ENCODE data around the gene TWF2. TPM values are rescaled to one million over a fixed set of nuclear protein-coding genes. Genes with fewer than 3 reads are reported as not detected.
A peak's percentile ranks its signal among the peaks of the same experiment; 100 is the strongest.

Gene TWF2
- polyA plus RNA-seq, 3 donors, result 141 to 199 (median 176) TPM

DNA sequence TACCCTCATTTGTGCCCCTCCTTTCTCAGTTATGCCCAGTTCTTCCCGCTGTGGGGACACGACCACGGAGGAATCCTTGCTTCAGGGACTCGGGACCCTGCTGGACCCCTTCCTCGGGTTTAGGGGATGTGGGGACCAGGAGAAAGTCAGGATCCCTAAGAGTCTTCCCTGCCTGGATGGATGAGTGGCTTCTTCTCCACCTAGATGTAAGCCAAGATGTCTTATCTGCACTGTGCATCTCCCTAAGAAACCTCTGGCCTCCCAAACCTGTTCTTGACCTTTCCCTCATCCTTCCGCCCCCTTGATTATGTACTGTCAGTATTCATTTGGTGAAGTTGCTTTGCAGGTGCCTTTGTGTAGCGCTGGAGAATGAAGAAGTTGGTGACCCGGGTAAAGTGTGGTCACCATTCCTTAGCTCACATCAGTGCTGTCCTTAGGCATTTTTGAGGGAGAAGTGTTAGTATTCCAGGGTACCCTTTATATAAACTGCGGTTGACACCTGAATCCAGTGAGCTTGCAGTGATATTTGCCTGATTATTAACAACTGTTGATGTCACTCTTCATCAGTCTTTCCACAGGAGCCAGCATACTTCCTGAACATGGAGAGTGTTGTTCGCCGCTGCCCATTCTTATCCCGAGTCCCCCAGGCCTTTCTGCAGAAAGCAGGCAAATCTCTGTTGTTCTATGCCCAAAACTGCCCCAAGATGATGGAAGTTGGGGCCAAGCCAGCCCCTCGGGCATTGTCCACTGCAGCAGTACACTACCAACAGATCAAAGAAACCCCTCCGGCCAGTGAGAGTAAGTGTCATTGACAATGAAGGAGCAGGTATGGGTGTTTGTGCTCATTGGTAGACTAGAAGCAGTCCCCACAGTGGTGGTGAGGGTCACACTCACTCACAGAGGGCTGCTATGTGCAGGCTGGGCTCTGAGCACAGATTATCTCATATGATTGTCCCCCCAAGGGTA is 40.0 kb downstream of the TWF2 start:
- Histone ChIP-seq H3K36me3 (replicated peaks in 1 of 2; ENCODE audit: control insufficient read depth in 1 of 2, insufficient read depth in 2 of 2, low read length in 2 of 2) (peaks cover 7 to 10% of the 10 kb centered on the region in 2 donors), H3K27ac (ENCODE audit: low read depth in 1 of 2, low read length in 2 of 2) (peak overlapping the region; percentile 76 to 83), H3K79me2 (ENCODE audit: insufficient read depth, low read length) (peaks cover 46% of the 10 kb centered on the region), H2AFZ (ENCODE audit: insufficient read depth, low read depth, low read length, poor library complexity, severe bottlenecking) (peak overlapping the region; percentile 71), H3K4me2 (replicated peaks; ENCODE audit: extremely low read depth, low read length, poor library complexity, severe bottlenecking) (peak overlapping the region; percentile 84), H3K4me1 (ENCODE audit: control insufficient read depth in 1 of 2, insufficient read depth in 2 of 2, low read length in 2 of 2) (peaks cover 81 to 87% of the 10 kb centered on the region in 2 donors), H3K27me3 (ENCODE audit: control insufficient read depth in 2 of 2, insufficient read depth in 2 of 2, low read length in 2 of 2) (no peaks in the 10 kb centered on the region), H4K20me1 (ENCODE audit: insufficient read depth, low read length) (peaks cover 24% of the 10 kb centered on the region), H3K9me3 (replicated peaks in 1 of 2; ENCODE audit: control insufficient read depth in 1 of 2, insufficient read depth in 1 of 2, low read length in 2 of 2) (no peaks in the 10 kb centered on the region), H3K9ac (ENCODE audit: insufficient read depth, low read length, poor library complexity, severe bottlenecking) (peak overlapping the region; percentile 88), H3K4me3 (replicated peaks in 1 of 3; ENCODE audit: low read depth in 2 of 3, low read length in 3 of 3) (peak overlapping the region; percentile 66 to 86 (median 80))
- WGBS (ENCODE audit: insufficient coverage), result 31% methylated on average over 8 of the region's 14 CpGs
- no peaks in the 10 kb centered on the region for H3K9me3 Mint-ChIP-seq
- no peaks in the 10 kb centered on the region for H3K27me3 Mint-ChIP-seq (ENCODE audit: low read depth in 3 of 3)
- TF ChIP-seq, protein P1, sequence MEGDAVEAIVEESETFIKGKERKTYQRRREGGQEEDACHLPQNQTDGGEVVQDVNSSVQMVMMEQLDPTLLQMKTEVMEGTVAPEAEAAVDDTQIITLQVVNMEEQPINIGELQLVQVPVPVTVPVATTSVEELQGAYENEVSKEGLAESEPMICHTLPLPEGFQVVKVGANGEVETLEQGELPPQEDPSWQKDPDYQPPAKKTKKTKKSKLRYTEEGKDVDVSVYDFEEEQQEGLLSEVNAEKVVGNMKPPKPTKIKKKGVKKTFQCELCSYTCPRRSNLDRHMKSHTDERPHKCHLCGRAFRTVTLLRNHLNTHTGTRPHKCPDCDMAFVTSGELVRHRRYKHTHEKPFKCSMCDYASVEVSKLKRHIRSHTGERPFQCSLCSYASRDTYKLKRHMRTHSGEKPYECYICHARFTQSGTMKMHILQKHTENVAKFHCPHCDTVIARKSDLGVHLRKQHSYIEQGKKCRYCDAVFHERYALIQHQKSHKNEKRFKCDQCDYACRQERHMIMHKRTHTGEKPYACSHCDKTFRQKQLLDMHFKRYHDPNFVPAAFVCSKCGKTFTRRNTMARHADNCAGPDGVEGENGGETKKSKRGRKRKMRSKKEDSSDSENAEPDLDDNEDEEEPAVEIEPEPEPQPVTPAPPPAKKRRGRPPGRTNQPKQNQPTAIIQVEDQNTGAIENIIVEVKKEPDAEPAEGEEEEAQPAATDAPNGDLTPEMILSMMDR (IDR thresholded peaks at IDR 0.05), result no peak
- peak overlapping the region; percentile 97 to 98 for H3K4me3 Mint-ChIP-seq
- DNase-seq, result peak in 1 of 3 donors; percentile 12
- intact Hi-C loops (cut with micrococcal nuclease), result loop anchor here (5.0 kb wide), 2 partner anchors 47 to 137 kb away; partner anchors contain the start of gene POC1A (in 1 of the 2)
- peak overlapping the region; percentile 90 to 98 (median 94) for H3K27ac Mint-ChIP-seq
- H3K4me1 Mint-ChIP-seq, result peaks cover 82% of the 10 kb centered on the region
- peaks cover 24 to 31% of the 10 kb centered on the region in 2 donors for H3K36me3 Mint-ChIP-seq

GRCh38 chr3:52197842-52198625 is 40.9 kb downstream of the TWF2 start, which contains the start of gene ALAS1:
Gene ALAS1 (plus strand): TSS chr3:52198160. CDS start chr3:52199242, 1,082 bp downstream.
- peaks cover 37% of the 10 kb centered on the region for H3K79me2 ChIP-seq (ENCODE audit: insufficient read depth, low read length)
- H3K36me3 ChIP-seq (replicated peaks in 1 of 2; ENCODE audit: control insufficient read depth in 1 of 2, insufficient read depth in 2 of 2, low read length in 2 of 2), result peaks cover 0 to 1% of the 10 kb centered on the region in 2 donors
- H3K9me3 Mint-ChIP-seq, result no peaks in the 10 kb centered on the region
- H3K4me1 ChIP-seq (ENCODE audit: control insufficient read depth in 1 of 2, insufficient read depth in 2 of 2, low read length in 2 of 2), result peaks cover 72 to 78% of the 10 kb centered on the region in 2 donors
- peaks cover 73% of the 10 kb centered on the region for H3K4me1 Mint-ChIP-seq
- H3K4me2 ChIP-seq (replicated peaks; ENCODE audit: extremely low read depth, low read length, poor library complexity, severe bottlenecking), result peak within 1 kb of the TSS; percentile 84
- TF ChIP-seq, protein P1 (IDR thresholded peaks at IDR 0.05), result no peak
- peak within 1 kb of the TSS; percentile 76 to 83 for H3K27ac ChIP-seq (ENCODE audit: low read depth in 1 of 2, low read length in 2 of 2)
- H3K36me3 Mint-ChIP-seq, result peaks cover 15 to 22% of the 10 kb centered on the region in 2 donors
- DNase-seq, result peak; percentile 92 to 93 (median 93)
- H3K27me3 ChIP-seq (ENCODE audit: control insufficient read depth in 2 of 2, insufficient read depth in 2 of 2, low read length in 2 of 2), result no peaks in the 10 kb centered on the region
- H3K4me3 Mint-ChIP-seq, result peak within 1 kb of the TSS; percentile 97 to 98
- peaks cover 0 to under 1% (median 0%) of the 10 kb centered on the region in 3 donors for H3K27me3 Mint-ChIP-seq (ENCODE audit: low read depth in 3 of 3)
- H2AFZ ChIP-seq (ENCODE audit: insufficient read depth, low read depth, low read length, poor library complexity, severe bottlenecking), result peak within 1 kb of the TSS; percentile 71
- peak within 1 kb of the TSS; percentile 66 to 86 (median 80) for H3K4me3 ChIP-seq (replicated peaks in 1 of 3; ENCODE audit: low read depth in 2 of 3, low read length in 3 of 3)
- intact Hi-C loops (cut with micrococcal nuclease), result loop anchor here (5.0 kb wide), 2 partner anchors 46 to 136 kb away; partner anchors contain the start of gene POC1A (in 1 of the 2)
- H3K9ac ChIP-seq (ENCODE audit: insufficient read depth, low read length, poor library complexity, severe bottlenecking), result peak within 1 kb of the TSS; percentile 88
- WGBS (ENCODE audit: insufficient coverage), result 0% methylated on average over 69 of the region's 71 CpGs
- H4K20me1 ChIP-seq (ENCODE audit: insufficient read depth, low read length), result peaks cover 22% of the 10 kb centered on the region
- peak within 1 kb of the TSS; percentile 92 to 98 (median 94) for H3K27ac Mint-ChIP-seq
- no peaks in the 10 kb centered on the region for H3K9me3 ChIP-seq (replicated peaks in 1 of 2; ENCODE audit: control insufficient read depth in 1 of 2, insufficient read depth in 1 of 2, low read length in 2 of 2)

Data from CD14-positive monocyte (primary cell).